HG02943 (cell line): Measurements from ENCODE around the gene DIPK1A.
"Not testable (repeated sequence)": the region's sequence is repeated elsewhere in the genome, so short reads cannot be mapped to it uniquely, and the experiment has no call there.

Source experiments
- ATAC-seq: cut with Tn5 transposase; IDR thresholded peaks from one replicate; pipeline ENCODE4 v1.9.1; 2021; ENCODE audit warnings: mild to moderate bottlenecking, low read depth, moderate library complexity; ENCODE audit not compliant: unreplicated experiment

The DIPK1A gene

DNA sequence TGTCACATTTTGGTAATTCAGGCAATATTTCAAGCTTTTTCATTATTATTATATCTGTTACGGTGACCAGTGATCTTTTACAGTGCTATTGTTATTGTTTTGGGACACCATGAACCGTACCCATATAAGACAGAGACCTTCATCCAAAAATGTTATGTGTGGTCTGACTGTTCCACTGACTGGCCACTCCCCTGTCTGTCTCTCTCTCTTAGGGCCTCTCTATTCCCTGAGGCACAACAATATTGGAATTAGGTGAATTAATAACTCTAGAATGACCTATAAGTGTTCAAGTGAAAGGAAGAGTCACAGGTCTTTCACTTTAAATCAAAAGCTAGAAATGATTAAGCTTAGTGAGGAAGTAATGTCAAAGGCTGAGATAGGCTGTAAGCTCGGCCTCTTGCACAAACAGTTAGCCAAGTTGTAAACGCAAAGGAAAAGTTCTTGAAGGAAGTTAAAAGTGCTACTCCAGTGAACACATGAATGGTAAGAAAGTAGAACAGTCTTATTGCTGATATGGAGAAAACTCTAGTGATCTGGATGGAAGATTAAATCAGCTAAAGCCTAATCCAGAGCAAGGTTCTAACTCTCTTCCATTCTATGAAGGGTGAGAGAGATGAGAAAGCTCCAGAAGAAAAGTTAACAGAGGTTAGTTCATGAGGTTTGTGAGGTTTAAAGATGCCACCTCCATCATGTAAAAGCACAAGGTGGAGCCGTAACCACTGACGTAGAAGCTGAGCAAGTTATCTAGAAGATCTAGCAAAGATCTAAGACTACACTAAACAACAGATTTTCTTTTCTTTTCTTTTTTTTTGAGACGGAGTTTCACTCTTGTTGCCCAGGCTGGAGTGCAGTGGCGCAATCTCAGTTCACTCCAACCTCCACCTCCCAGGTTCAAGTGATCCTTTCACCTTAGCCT, 19.7 kb upstream of the DIPK1A start:
- ATAC-seq: peak; percentile 60

DNA sequence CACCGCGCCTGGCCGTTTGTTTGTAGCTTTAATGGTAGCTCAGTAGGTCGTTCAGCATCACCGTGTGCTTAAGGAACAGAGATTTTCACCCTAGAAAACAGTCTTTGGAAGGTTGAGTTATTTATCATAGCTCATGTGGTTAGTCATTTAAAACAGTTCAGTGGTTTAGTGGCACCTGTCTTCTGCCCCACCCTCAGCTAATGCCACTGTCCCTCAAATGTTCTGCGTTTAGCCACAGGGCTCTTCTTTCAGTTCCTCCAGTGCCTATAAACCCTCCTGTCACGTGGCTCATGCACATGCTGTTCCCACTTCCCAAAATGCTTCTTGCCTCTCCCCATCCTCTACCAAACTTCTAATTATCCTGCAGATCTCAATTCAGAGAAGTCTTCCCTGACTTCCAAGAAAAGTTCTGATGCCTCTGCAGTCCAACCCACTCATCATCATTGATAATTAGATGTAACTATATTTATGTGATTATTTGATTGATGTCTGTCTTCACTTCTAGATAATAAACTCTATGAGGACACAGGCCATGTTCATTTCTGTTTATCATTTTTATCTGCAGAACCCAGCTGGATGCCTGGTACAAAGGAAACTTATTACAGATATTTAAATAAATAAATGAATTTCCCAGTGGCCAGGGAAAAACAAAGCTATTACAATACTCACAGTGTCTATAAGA, 14.4 kb upstream of the DIPK1A start:
- ATAC-seq: peak; percentile 86

DNA sequence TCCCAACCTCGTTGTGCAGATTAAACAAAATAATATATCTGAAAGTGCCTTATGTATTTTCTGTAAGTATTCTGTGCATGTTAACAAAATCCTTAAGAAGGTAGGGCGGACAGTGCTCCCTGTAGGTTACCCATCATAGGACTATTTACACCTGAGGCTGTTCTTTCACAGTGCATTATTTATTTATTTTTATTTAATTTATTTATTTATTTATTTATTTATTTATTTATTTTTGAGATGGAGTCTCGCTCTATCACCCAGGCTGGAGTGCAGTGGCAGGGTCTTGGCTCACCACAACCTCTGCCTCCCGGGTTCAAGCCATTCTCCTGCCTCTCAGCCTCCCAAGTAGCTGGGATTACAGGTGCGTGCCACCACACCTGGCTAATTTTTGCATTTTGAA, 12.8 kb upstream of the DIPK1A start:
- not testable (repeated sequence) for ATAC-seq

DNA sequence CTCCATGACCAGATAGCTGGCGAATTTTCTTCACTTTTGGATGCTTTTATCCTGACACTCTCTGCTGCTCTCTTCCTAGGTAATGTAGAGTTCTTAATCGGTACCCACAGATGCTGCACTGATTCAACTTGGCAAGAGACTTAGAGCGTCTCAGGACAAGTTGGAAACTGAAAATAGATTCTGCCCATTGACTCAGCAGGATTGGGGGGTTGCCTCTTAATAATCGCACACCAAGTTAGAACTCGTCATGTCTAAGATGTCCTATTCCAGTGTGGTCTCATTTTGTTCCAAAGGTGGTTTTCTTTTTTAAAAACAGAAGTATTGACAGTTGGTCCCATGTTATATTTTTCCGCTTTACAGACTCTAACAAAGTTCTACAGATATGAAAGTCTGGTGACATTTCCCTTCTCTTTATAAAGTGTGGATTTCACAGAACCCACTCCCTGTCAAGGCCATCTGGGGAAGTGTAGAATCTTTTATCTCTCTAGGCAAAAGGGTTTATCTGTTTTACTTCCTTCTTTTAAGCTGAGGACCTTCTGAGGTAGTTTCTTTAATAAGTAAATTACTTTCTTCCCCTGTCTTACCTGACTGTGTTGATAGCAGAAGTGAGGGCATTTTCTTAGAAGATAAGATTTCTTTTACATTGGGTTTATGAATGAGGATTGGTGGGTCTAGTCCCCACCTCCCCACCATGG, 12.1 kb upstream of the DIPK1A start:
- ATAC-seq: no peak

DNA sequence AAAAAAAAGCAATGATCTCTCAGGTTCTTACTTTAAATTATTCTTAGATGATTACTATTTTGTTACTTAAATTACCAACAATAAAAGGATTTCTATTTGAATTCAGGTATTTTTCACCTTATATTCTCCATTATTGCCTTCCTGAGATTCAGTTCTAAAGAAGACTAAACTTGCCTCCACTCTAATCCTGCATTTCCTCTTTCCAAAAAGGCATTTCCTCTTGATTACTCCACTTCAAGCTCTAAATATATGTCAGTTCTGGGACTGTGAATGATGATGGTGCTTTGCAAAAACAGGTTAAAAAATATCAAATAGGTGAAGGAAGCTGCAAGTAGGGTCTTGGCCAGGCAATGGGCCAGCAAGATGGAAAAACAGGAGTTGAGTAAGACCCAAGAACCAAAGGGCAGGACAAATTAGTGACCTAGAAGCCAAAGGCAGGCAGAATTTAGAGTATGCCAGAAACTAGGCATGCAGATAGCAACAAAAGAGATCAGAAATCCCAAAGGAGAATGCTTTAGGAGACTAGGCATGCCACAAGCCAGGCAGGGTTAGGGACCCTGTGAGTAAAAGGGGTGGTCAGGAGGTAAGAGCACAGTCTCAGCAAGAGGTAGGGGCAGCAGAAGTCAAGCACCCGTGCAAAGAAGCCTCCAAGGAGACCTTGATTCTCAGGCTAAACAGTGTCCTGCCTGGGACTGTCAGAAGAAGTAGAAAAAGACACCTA, 11.3 kb upstream of the DIPK1A start:
- no peak for ATAC-seq

DNA sequence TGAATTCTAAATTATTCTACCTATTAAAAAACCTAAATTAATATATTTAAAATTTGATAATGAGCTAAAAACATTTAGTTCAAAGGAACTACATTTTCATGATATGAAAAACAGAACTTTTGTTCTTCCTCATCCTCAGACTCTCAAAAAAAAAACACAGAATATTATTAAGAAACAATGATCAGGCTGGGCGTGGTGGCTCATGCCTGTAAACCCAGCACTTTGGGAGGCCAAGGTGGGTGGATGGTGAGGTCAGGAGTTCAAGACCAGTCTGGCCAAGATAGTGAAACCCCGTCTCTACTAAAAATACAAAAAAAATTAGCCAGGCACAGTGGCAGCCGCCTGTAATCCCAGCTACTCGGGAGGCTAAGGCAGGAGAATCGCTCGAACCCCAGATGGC, 10.7 kb upstream of the DIPK1A start:
- not testable (repeated sequence) for ATAC-seq

DNA sequence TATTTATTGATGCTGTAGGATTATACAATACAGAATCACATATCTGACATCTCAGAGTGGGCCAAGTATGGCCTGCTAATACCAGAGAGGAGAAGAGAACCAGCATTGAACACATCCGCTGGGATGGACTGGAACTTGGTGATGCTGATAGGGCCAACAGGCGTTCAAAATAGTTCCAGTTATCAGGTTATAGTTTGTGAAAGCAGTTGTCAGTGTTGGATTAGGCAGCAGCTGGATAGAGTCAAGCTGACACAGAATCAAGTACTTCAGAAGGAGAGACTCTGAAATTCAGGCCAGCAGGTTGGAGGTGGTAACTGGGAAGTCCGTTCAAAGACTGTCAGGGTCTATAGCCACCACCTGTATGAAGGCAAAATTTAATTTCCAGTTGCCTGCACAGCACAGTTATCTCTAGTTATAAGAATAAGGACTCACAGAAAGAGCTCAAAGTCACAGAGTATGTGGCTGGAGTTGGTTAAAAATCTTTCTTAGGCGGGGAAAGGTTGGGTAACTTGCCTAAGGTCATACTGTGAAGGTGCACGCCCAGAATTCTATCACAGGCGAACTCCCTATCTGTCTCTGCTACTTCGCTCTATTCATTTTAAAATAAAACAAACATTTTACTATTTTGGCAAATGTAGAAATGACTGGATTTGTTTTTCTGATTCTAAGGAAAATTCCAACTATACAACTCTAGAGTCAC, 9.9 kb upstream of the DIPK1A start:
- no peak for ATAC-seq

DNA sequence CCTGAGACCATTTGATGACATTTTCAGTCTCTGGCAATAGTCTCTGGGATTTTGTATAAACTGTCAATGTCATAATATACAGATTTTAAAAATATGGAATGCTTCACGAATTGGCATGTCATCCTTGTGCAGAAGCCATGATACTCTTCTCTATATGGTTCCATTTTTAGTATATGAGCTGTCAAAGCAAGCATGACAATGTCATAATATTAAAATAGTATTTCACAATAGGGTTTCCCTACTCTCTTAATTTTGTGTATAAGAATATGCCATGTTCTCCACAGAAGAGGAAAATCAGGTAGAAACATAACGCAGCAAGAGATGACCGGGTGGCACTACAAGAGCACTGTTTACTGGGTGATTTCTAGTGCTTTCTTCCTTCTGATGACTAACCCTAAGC, 8.3 kb upstream of the DIPK1A start:
- no peak for ATAC-seq

DNA sequence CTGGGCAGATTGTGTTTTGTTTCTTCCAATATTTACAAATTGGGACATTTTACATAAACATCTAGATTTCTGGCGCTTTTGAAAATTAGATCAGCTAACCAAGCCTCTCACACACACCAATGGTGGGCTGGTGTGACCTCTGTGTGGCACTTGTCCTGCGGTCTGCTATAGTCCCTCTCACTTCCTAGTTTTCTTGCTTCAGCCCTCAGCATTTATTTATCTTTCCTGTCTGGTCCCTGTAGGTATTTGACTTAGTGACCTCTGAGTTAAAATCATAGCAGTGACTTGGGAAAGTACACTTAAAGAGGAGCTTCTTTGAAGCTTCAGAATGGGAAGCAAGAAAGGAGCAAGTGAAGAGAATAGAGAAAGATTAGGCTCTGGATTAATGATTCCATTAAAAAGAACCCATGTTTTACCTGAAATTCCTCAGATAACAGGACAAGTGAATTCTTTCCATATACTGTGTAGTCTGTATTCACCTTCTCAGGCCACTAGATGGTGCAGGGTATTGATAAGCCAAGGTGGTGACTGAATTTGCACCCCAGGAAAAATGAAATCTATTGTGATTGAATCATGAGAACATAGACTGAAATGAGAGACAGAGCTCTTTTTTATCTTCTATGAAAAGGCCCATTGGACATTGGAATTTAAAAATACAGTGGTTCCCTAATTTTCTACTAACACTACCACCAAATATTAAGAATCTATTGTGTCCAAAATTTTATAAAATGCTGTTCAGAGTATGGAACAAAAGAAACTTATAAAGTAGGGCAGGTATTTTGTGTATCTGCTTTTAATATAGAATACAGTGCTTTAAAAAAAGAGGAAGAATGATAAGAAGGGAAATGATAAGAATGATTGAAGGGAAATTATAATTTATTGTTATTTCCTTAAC, 7.1 kb upstream of the DIPK1A start:
- peak; percentile 66 for ATAC-seq

DNA sequence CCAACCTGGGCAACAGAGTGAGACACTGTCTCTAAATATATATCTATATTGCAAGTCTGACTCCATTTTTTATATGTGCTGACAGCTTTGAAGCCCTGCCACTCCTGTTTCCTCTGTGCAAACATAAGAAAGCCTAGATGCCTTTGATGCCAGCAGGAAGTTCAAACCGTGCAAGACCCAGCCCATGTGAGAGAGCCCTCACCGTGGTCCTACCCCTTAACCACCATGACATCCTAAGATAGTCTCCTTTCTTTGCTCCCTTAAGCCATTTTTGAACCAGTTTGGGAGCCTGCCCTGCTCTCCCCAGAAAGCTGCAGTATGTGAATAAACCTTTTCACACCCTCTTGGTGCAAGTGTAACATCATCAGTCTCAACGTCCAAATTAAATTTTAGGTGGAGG, 3.7 kb upstream of the DIPK1A start:
- ATAC-seq: no peak

DNA sequence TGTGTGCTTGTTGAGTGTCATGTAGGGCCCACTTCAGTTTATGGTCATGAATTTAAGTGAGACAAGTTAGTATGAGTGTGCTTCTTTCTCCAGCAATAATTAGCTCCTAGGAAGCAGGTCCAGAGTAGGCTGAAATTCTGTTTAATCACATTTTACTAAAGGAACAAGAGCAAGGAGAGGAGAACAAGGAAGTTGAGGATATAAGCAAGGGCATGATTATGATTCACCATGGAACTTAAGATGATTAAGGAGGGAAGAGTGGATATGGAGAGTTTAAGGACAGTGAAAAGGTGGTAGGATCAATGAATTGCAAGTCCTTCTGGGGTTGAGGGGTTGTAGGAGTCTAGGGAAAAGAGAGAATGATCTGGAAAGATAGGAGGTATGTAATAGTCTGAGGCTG, 3.1 kb upstream of the DIPK1A start:
- no peak for ATAC-seq

DNA sequence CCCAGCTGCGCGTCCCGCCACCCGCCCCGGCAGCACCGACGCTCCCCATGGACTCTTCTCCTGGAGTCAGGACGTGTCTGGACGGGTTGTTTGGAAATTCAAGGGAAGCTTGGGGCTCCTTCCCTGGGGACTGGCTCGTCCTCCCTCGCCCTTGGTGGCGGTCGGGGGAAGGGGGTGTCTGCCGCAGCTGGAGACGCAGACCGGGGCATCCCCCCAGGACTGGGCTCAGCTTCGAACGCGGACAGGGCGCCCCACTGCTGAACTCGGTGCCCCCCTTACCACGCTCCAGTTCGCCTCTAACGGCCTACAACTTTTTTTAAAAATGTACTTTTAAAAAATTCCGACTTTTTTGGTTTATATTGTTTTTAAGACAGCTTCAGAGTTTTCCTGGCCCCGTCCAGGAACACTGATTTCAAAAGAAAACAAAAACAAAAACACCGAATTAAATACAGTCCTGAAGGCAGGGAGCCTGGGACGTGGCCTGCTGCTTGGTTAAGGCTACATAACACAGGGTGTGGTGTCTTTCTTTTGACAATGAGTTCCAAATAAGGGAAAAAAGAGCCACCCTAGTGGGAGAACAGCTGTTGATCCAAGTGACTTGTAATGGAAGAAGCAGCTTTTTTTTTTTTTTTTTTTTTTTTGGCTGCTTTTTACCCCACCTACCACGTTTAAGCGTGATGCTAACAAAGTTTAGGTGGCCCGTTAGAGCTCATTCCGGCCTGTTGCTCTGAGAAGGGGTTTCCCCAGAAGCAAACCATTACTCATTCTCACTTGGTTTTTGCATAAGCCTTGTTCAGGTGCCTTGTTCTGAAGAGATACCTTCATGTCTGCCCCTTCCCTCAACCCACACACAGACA, 862 bp upstream of the DIPK1A start:
- ATAC-seq: peak; percentile 50

DNA sequence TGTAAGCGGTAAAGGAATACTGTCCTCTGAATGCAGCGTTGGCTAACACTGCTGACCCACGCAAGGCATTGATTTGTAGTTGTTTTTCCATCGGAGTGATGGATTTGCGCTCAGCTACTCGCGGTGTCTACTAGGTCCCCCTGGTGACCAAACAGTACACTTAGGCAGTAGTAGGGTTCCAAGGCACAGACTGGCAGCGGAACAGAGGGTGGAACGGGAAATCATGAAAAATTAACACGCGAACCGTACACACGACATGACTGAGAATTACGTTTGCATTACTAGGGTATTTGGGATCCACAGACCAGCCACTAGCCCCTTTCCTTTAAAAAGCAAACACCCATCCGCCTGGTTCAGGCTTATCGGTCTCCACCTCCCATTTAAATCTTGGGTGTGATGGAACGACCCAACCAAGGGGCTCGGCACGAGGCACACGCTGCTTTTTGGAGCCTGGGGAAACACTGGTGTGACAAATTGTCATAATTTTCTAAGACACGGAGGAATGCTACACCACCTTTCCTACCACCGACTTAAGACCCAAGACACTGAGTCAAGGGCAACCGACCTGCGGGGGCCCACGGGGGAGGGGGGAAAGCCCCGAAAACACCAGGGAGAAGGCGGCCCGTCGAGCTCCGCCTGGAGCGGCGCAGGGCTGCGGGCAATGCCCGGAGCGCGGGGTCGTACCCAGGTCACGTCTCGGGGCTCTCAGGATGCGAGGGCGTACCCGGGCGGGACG, 699 bp downstream of the DIPK1A start:
- peak; percentile 36 for ATAC-seq

DNA sequence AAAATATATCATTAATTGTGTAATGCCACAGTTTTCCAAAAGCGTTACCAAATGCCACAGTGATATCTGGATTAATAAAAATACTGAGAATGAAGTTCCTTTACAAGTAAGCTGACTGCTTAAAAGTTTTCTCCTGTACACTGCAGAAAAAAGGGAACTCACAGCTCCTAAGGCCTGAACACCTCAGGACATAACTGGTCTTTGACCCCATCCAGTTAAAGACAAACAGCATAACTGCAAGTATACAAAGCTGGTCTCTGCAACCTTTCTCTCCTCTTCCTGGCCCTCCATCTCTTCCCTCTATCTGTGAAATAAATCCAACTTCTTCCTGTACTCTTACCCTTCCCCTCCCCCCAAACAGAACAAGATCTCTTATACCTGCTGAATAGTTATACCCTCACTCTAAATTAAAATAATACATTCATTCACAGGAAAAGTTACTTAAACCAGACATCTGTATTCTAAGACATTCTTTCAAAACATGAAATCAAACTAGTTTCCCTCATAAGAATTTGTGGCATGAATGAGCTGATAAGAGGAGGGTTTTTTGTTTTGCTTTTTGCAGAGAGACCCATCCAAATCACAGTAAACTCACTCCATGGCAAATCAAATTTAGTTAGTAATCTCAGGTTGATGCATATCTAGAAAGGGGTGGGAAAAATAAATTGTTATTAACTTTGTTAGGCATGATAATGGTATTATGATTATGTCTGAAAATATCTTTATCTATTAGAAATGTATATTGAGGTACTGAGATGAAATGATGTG, 2.9 kb downstream of the DIPK1A start:
- ATAC-seq: no peak

DNA sequence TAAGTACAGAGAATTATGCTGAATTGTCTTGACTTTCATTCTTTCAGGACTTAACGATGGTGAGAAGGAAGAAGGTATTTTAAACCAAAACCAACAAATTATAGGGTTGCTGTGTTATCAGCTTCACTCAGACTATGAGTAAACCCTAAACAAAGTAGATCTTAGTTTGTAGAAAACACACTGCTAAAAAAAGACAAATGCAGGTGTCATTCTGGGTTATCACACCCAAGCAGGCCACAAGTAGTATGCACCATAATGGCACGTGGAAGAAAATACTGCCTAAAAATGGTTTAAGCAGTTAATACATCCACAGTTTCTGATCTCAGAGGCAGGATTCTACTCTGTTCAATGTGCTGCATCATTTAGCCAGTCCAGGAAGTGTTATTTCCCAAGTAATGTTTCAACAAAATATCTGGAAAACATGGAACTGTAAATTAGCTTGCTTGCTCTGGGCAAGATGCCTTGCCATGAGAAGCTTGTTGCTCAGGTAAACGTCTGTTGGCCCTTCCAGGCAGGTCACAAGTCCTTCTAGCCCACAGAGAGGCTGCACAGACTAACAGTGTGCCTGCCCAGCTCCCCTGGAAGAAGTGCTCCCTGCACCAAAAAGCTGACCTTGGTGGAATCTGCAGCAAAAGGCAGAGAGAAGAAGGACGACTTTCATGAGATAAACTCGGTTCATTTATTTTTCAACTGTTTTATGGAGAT, 4.1 kb downstream of the DIPK1A start:
- no peak for ATAC-seq
